Activated T-cell treated with anti-CD3 and anti-CD28 coated beads, Interleukin-2, amount 50 U/mL, for 48 hours (primary cell): Measurements from ENCODE around the gene FAM149A.

ENCODE experiments used
- DNase-seq, 2 experiments: peaks; one replicate each; pipeline ENCODE4 v3.0.0-alpha.2; 2020

Gene FAM149A

GRCh38 chr4:186161138-186161537 is 56.6 kb downstream of the FAM149A start:
- no peak for DNase-seq

- DNase-seq: no peak
Observed at GRCh38 chr4:186166852-186167512, 62.5 kb downstream of the FAM149A start.

DNA sequence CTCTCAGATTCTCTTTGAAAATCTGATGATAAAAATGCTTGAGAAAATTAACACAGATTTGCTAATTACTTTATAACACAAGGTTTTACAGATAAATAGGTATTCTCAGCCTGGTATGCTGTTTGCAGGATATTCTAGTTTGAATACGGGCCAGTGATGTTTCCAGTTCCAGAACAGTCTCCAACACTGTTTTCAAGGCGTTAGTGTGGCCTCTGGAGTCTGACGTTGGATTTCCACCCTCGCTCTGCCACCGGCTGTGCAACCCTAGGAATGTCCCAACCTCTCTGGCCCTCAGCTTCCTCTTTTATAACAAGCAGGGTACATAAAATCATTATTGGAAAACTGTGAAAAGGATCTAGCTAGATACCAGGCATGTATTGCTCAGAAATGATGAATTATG is 63.1 kb downstream of the FAM149A start:
- DNase-seq: no peak

DNA sequence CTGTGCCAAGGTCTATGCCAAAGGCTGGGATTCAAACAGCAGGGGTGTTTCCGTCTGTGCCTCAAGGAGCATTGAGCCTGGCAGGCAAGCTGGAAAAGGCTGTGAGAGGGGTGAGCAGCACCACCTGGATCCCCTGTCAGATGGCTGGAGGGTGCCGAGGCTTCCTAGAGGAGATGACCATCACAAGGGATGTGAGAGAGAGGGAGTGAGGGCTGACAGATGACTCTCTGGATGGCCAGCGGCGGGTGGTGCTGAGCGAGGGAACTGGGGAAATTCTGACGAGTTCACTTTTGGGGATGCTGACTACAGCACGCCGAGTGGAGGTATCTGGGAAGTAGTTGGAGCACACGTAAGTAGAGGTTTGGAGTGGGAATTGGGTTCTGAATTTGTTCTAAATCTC is 64.2 kb downstream of the FAM149A start:
- no peak for DNase-seq

DNA sequence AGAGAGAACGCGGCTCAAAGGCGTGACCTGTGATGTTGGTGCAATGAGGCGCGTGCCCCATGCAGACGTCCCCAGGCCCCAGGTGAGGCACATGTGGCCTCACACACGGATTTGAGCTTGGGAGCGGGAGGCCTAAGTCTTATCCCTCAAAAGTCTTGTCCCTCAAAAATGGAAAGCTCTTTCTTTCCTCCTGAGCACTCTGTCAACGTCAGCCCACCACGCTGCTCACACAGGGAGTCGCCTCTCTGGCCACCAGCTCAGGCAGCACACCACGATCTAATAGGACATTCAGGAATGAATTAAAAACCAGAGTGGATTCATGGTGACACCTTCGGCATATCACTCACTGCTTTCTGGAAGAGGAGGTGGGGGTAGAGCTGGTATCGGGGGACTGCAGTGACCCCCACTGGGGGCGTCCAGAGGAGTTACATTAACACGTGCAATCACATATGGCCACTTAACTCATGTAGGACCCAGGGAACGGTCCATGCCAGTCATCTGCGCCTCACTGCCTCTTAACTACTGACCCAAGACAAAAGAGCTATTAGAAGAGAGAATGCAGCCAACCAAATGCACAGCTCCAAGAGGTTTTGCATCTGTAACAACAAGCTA is 64.9 kb downstream of the FAM149A start:
- no peak for DNase-seq

DNA sequence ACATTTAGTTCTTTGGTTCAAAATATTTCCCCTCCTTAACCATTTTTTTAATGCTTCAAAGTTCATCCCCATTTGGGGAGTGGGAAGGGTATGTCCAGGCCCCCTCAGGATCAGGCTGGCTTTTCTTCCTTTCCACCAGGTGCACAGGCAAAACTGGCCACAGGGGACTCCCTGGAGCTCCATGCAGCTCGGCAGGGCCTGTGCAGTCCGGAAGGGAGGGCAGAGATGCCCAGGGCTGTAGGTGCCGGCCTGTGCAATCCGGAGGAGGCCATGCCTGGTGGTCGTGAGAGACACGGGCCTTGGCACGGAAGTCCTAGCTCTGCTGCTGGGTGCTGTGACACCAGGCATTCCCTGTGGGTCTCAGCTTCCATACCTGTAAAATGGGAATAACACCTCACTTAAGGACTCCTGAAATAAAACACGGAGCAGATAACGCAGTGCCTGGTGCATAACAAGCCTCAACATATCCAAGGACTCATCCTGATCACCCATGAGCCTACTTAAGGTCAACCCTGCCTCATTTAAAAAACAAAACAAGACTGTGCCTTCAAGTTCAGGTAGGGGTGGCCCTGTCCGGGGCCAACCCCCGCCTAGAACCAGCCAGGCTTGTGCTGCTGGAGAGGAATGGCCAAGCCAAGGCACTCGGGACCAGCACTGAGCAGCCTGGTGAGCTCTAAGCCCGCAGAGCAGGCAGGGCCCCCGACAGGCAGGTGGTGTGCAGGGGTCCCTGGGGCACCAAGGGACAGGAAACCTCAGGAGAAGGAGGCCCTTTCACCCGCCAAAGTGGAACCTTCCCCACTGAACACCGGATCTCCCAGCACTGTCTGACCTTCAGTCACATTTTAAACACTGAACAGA is 65.7 kb downstream of the FAM149A start:
- DNase-seq: no peak

GRCh38 chr4:186170966-186171365 is 66.5 kb downstream of the FAM149A start:
- no peak for DNase-seq

DNA sequence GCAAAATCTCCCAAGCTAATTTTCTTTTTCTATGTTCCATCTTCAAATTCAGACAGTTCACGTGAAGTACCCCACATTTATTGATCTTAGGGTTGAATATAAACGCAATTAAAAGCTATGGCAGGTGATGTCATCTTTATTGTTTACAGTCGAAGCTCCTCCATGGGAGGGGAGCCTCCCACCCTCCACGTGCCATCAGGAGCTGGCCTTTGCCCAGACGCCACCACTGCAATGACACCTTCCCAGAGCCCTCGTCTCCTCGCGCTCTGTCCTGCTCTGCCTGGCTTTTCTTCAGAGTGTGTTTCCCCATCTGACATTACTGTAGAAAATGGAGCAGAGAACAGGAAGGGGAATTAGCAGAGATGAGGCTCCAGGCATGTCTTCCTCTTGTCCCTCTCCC is 68.0 kb downstream of the FAM149A start:
- no peak for DNase-seq

DNA sequence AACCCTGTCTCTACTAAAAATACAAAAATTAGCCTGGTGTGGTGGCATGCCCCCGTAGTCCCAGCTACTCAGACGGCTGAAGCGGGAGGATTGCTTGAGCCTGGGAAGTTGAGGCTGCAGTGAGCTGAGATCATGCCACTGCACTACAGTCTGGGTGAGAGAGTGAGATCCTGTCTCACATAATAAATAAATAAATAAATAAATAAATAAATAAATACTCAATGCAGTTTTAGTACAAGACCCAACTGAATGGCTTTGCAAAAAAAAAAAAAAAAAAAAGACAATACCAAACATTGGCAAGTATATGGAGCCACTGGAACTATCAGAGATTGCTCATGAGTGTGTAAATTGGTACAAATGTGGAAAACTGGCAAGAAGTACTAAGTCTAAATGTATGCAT is 83.6 kb downstream of the FAM149A start:
- no peak for DNase-seq

GRCh38 chr4:186189656-186190055 is 85.2 kb downstream of the FAM149A start:
- peak in 1 of 2 experiments; percentile 19 for DNase-seq

- DNase-seq: peak in 1 of 2 experiments; percentile 63
Observed at GRCh38 chr4:186190581-186191199, 86.2 kb downstream of the FAM149A start.

- peak; percentile 87 to 91 for DNase-seq
Observed at GRCh38 chr4:186191200-186192065, 86.9 kb downstream of the FAM149A start, which contains the start of gene CYP4V2. CYP4V2 (plus strand) TSS chr4:186191567; CDS start chr4:186191824, 257 bp downstream.

GRCh38 chr4:186192066-186192612 is 87.6 kb downstream of the FAM149A start:
- peak; percentile 59 to 65 for DNase-seq

DNA sequence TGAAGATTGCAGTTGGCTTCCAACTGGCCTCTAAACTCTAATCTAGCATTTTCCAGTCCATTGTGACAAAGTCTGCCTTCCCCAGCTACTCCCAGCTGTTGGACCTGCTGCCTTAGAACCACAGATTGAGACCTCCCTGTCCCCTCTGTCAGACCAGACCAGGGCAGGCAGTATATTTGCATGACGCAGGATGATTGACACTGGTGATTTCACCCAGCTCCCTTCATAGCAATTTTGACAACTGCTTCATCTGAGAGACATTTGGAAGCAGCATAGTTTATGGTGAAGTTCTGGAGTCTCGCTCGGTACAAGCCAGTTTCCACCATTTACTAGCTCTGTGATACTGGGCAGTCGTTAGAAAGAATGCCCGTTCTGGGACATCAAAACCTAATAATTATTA is 89.3 kb downstream of the FAM149A start:
- no peak for DNase-seq

DNA sequence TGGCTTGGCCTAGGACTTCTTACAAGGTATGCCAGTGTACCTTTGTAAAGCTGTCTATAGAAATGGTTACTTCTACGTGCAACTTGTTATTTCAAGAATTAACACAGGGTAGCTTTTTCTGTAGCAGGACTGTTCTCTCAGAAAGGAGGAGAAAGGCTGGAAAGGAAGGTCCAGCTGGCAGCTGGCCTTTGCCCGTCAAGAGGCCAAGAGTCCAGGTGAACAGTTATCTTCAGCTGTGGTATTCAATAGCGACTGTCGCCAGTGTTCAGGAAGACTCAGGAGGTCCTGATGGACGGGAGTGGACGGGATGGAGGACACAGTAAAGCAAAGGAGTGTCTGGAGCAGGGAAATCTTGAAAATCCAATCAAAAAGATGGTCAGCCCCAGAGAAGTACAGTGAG is 91.6 kb downstream of the FAM149A start:
- no peak for DNase-seq

GRCh38 chr4:186200516-186200915 is 96.0 kb downstream of the FAM149A start:
- no peak for DNase-seq

DNA sequence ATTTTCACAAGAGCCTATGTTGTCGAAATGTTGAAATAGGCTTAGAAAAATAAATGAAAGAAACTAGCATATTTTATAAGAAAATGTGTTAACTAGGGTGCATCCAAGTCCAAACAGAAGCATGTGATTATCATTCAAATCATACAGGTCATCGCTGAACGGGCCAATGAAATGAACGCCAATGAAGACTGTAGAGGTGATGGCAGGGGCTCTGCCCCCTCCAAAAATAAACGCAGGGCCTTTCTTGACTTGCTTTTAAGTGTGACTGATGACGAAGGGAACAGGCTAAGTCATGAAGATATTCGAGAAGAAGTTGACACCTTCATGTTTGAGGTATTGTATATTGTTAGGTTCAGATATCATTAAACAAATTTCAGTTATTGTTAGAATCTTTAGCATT is 96.5 kb downstream of the FAM149A start:
- no peak for DNase-seq

GRCh38 chr4:186201535-186202230 is 97.2 kb downstream of the FAM149A start:
- DNase-seq: peak; percentile 47 to 58

DNA sequence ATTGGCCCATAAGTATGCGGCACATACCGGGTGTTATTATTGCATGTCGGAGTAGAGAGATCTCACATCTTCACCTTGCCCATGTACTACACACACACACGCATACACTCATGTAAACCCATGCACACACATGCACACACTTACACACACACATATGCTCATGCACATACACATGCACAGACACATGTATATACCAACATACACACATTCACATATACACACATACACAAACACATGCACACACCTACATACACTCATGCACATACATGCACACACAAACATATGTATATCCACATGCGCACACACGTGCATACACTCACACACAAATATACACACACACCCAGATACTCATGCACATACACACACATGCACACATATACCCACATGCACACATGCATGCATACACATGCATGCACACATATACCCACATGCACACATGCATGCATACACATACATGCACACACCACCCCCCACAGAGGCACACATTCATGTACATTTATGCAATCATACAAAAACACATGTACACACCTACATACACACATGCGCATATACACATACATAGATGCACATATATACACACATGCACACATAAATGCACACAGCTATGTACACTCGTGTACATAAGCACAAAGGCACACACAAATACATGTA is 98.1 kb downstream of the FAM149A start:
- DNase-seq: no peak

DNA sequence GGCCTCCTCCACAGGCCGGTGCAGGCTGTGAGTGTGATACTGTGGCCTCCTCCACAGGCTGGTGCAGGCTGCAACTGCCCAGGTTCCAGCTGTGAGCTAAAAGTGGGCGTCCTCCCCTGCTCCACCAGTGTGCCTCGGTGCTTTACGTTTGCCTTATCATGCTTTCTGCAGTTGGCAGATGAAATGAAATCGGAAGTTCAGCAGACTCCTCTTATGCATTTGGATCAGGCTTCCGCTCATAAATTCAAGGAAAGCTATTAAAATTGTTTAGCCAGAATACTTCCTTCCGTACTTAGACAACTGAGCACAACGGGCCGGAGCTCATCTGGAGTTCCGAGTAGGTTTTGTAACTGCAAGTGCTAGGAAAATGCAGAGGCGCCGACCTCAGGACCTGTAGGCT is 98.9 kb downstream of the FAM149A start:
- no peak for DNase-seq

GRCh38 chr4:186204103-186204559 is 99.6 kb downstream of the FAM149A start:
- no peak for DNase-seq
